ENCODE results near the gene AGBL4. TPM values are rescaled to one million over a fixed set of nuclear protein-coding genes. Genes with fewer than 3 reads are reported as not detected.
A peak's percentile ranks its signal among the peaks of the same experiment; 100 is the strongest.

Gene AGBL4
- under 0.01 TPM for total RNA-seq

GRCh38 chr1:50023292-50024159 lies at the start of gene AGBL4:
Gene AGBL4 (minus strand): TSS chr1:50023954.
- H3K27ac ChIP-seq (ENCODE audit: low read depth, low read length) = no peak within 1 kb of the TSS
- peaks cover 2 to 6% (median 4%) of the 10 kb centered on the region in 3 donors for H3K4me1 ChIP-seq (ENCODE audit: control insufficient read depth in 3 of 3, insufficient read depth in 3 of 3, low read length in 3 of 3)
- H3K36me3 ChIP-seq (ENCODE audit: control insufficient read depth in 3 of 3, insufficient read depth in 3 of 3, low read length in 3 of 3) = no peaks in the 10 kb centered on the region
- peak within 1 kb of the TSS in 1 of 3 donors; percentile 68 for H3K9ac ChIP-seq (ENCODE audit: low read depth in 1 of 3, low read length in 3 of 3)
- H3K9me3 ChIP-seq (ENCODE audit: control insufficient read depth in 3 of 3, low read length in 3 of 3) = no peaks in the 10 kb centered on the region
- H3K4me3 ChIP-seq (ENCODE audit: low read length in 3 of 3) = peak within 1 kb of the TSS; percentile 57 to 67 (median 60)
- H3K27me3 ChIP-seq (ENCODE audit: control insufficient read depth in 3 of 3, insufficient read depth in 3 of 3, low read length in 3 of 3) = peaks cover 0 to 5% (median 2%) of the 10 kb centered on the region in 3 donors

- no peak overlapping the region for H3K4me3 ChIP-seq (ENCODE audit: low read length in 3 of 3)
- H3K36me3 ChIP-seq (ENCODE audit: control insufficient read depth in 3 of 3, insufficient read depth in 3 of 3, low read length in 3 of 3) = no peaks in the 10 kb centered on the region
- no peaks in the 10 kb centered on the region for H3K9me3 ChIP-seq (ENCODE audit: control insufficient read depth in 3 of 3, low read length in 3 of 3)
- H3K4me1 ChIP-seq (ENCODE audit: control insufficient read depth in 3 of 3, insufficient read depth in 3 of 3, low read length in 3 of 3) = peaks cover 0 to 4% (median 0%) of the 10 kb centered on the region in 3 donors
- no peak overlapping the region for H3K27ac ChIP-seq (ENCODE audit: low read depth, low read length)
- no peaks in the 10 kb centered on the region for H3K27me3 ChIP-seq (ENCODE audit: control insufficient read depth in 3 of 3, insufficient read depth in 3 of 3, low read length in 3 of 3)
- H3K9ac ChIP-seq (ENCODE audit: low read depth in 1 of 3, low read length in 3 of 3) = no peak overlapping the region
Observed at GRCh38 chr1:50066806-50067205, 43.1 kb upstream of the AGBL4 start.

- Histone ChIP-seq H3K4me3 (ENCODE audit: low read length in 3 of 3) (no peak overlapping the region), H3K9ac (ENCODE audit: low read depth in 1 of 3, low read length in 3 of 3) (no peak overlapping the region), H3K9me3 (ENCODE audit: control insufficient read depth in 3 of 3, low read length in 3 of 3) (no peaks in the 10 kb centered on the region), H3K36me3 (ENCODE audit: control insufficient read depth in 3 of 3, insufficient read depth in 3 of 3, low read length in 3 of 3) (no peaks in the 10 kb centered on the region), H3K27me3 (ENCODE audit: control insufficient read depth in 3 of 3, insufficient read depth in 3 of 3, low read length in 3 of 3) (no peaks in the 10 kb centered on the region), H3K4me1 (ENCODE audit: control insufficient read depth in 3 of 3, insufficient read depth in 3 of 3, low read length in 3 of 3) (no peaks in the 10 kb centered on the region), H3K27ac (ENCODE audit: low read depth, low read length) (no peak overlapping the region)
Observed at GRCh38 chr1:50060279-50060678, 36.5 kb upstream of the AGBL4 start.

- no peaks in the 10 kb centered on the region for H3K4me1 ChIP-seq (ENCODE audit: control insufficient read depth in 3 of 3, insufficient read depth in 3 of 3, low read length in 3 of 3)
- H3K27me3 ChIP-seq (ENCODE audit: control insufficient read depth in 3 of 3, insufficient read depth in 3 of 3, low read length in 3 of 3) = peaks cover 13 to 25% (median 15%) of the 10 kb centered on the region in 3 donors
- no peak overlapping the region for H3K27ac ChIP-seq (ENCODE audit: low read depth, low read length)
- no peaks in the 10 kb centered on the region for H3K9me3 ChIP-seq (ENCODE audit: control insufficient read depth in 3 of 3, low read length in 3 of 3)
- no peak overlapping the region for H3K4me3 ChIP-seq (ENCODE audit: low read length in 3 of 3)
- H3K9ac ChIP-seq (ENCODE audit: low read depth in 1 of 3, low read length in 3 of 3) = no peak overlapping the region
- H3K36me3 ChIP-seq (ENCODE audit: control insufficient read depth in 3 of 3, insufficient read depth in 3 of 3, low read length in 3 of 3) = no peaks in the 10 kb centered on the region
Observed at GRCh38 chr1:50048791-50049190, 25.0 kb upstream of the AGBL4 start.

GRCh38 chr1:50047916-50048694 lies 24.4 kb upstream of the AGBL4 start:
- no peak overlapping the region for H3K27ac ChIP-seq (ENCODE audit: low read depth, low read length)
- H3K27me3 ChIP-seq (ENCODE audit: control insufficient read depth in 3 of 3, insufficient read depth in 3 of 3, low read length in 3 of 3) = peaks cover 13 to 25% (median 15%) of the 10 kb centered on the region in 3 donors
- H3K4me3 ChIP-seq (ENCODE audit: low read length in 3 of 3) = no peak overlapping the region
- no peak overlapping the region for H3K9ac ChIP-seq (ENCODE audit: low read depth in 1 of 3, low read length in 3 of 3)
- H3K4me1 ChIP-seq (ENCODE audit: control insufficient read depth in 3 of 3, insufficient read depth in 3 of 3, low read length in 3 of 3) = no peaks in the 10 kb centered on the region
- H3K36me3 ChIP-seq (ENCODE audit: control insufficient read depth in 3 of 3, insufficient read depth in 3 of 3, low read length in 3 of 3) = no peaks in the 10 kb centered on the region
- H3K9me3 ChIP-seq (ENCODE audit: control insufficient read depth in 3 of 3, low read length in 3 of 3) = no peaks in the 10 kb centered on the region

DNA sequence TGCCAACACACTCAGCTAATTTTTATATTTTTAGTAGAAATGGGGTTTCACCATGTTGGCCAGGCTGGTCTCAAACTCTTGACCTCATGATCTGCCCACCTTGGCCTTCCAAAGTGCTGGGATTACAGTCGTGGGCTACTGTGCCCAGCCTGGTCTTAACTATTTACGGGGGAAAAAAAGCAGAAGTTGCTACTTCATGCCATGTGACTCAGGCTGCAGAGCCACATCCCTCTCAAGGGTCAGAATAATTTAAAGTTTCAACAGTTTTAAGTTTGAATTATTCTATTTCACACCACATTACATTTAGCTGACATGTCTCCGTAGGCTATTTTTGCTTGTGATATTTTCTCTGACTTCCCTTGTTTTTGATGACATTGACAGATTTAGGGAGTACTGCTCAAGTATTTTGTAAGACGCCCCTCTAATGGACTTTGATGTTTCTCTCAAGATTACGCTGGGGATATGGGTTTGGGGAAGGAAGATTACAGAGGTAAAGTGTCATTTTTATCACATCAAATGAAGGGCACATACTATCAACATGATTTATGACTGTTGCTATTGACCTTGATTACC lies 14.6 kb upstream of the AGBL4 start:
- Histone ChIP-seq H3K9me3 (ENCODE audit: control insufficient read depth in 3 of 3, low read length in 3 of 3) (no peaks in the 10 kb centered on the region), H3K27ac (ENCODE audit: low read depth, low read length) (no peak overlapping the region), H3K4me1 (ENCODE audit: control insufficient read depth in 3 of 3, insufficient read depth in 3 of 3, low read length in 3 of 3) (no peaks in the 10 kb centered on the region), H3K36me3 (ENCODE audit: control insufficient read depth in 3 of 3, insufficient read depth in 3 of 3, low read length in 3 of 3) (no peaks in the 10 kb centered on the region), H3K4me3 (ENCODE audit: low read length in 3 of 3) (no peak overlapping the region), H3K27me3 (ENCODE audit: control insufficient read depth in 3 of 3, insufficient read depth in 3 of 3, low read length in 3 of 3) (peaks cover 0 to 4% (median 0%) of the 10 kb centered on the region in 3 donors), H3K9ac (ENCODE audit: low read depth in 1 of 3, low read length in 3 of 3) (no peak overlapping the region)

- Histone ChIP-seq H3K9ac (ENCODE audit: low read depth in 1 of 3, low read length in 3 of 3) (no peak overlapping the region), H3K27ac (ENCODE audit: low read depth, low read length) (no peak overlapping the region), H3K27me3 (ENCODE audit: control insufficient read depth in 3 of 3, insufficient read depth in 3 of 3, low read length in 3 of 3) (peaks cover 0 to 5% (median 2%) of the 10 kb centered on the region in 3 donors), H3K36me3 (ENCODE audit: control insufficient read depth in 3 of 3, insufficient read depth in 3 of 3, low read length in 3 of 3) (no peaks in the 10 kb centered on the region), H3K4me1 (ENCODE audit: control insufficient read depth in 3 of 3, insufficient read depth in 3 of 3, low read length in 3 of 3) (peaks cover 2 to 6% (median 4%) of the 10 kb centered on the region in 3 donors), H3K9me3 (ENCODE audit: control insufficient read depth in 3 of 3, low read length in 3 of 3) (no peaks in the 10 kb centered on the region), H3K4me3 (ENCODE audit: low read length in 3 of 3) (no peak overlapping the region)
Observed at GRCh38 chr1:50027794-50028193, 4.0 kb upstream of the AGBL4 start.

GRCh38 chr1:49995734-49996133 lies 28.0 kb downstream of the AGBL4 start:
- peaks cover 0 to 2% (median 0%) of the 10 kb centered on the region in 3 donors for H3K9me3 ChIP-seq (ENCODE audit: control insufficient read depth in 3 of 3, low read length in 3 of 3)
- H3K27ac ChIP-seq (ENCODE audit: low read depth, low read length) = no peak overlapping the region
- no peaks in the 10 kb centered on the region for H3K27me3 ChIP-seq (ENCODE audit: control insufficient read depth in 3 of 3, insufficient read depth in 3 of 3, low read length in 3 of 3)
- H3K36me3 ChIP-seq (ENCODE audit: control insufficient read depth in 3 of 3, insufficient read depth in 3 of 3, low read length in 3 of 3) = no peaks in the 10 kb centered on the region
- H3K4me1 ChIP-seq (ENCODE audit: control insufficient read depth in 3 of 3, insufficient read depth in 3 of 3, low read length in 3 of 3) = no peaks in the 10 kb centered on the region
- no peak overlapping the region for H3K9ac ChIP-seq (ENCODE audit: low read depth in 1 of 3, low read length in 3 of 3)
- H3K4me3 ChIP-seq (ENCODE audit: low read length in 3 of 3) = peak overlapping the region in 1 of 3 donors; percentile 14

- H3K36me3 ChIP-seq (ENCODE audit: control insufficient read depth in 3 of 3, insufficient read depth in 3 of 3, low read length in 3 of 3) = no peaks in the 10 kb centered on the region
- H3K4me3 ChIP-seq (ENCODE audit: low read length in 3 of 3) = no peak overlapping the region
- H3K27me3 ChIP-seq (ENCODE audit: control insufficient read depth in 3 of 3, insufficient read depth in 3 of 3, low read length in 3 of 3) = no peaks in the 10 kb centered on the region
- no peaks in the 10 kb centered on the region for H3K9me3 ChIP-seq (ENCODE audit: control insufficient read depth in 3 of 3, low read length in 3 of 3)
- no peaks in the 10 kb centered on the region for H3K4me1 ChIP-seq (ENCODE audit: control insufficient read depth in 3 of 3, insufficient read depth in 3 of 3, low read length in 3 of 3)
- no peak overlapping the region for H3K9ac ChIP-seq (ENCODE audit: low read depth in 1 of 3, low read length in 3 of 3)
- no peak overlapping the region for H3K27ac ChIP-seq (ENCODE audit: low read depth, low read length)
Observed at GRCh38 chr1:49971088-49971487, 52.7 kb downstream of the AGBL4 start.

Measured in skeletal muscle tissue (tissue), 4 donors.